ENCODE measurements around the gene TMEM185B.

GRCh38 chr2:120204022-120204405, 19.2 kb downstream of the TMEM185B start:
- TF ChIP-seq CTCF (IDR thresholded peaks at IDR 0.05; ENCODE audit: insufficient read depth, low read length, poor library complexity, severe bottlenecking) = no peak
- TF ChIP-seq EZH2phosphoT487 (conservative IDR thresholded peaks at IDR 0.05; ENCODE audit: low read length) = no peak
